PFSK-1 (cell line): Measurements from ENCODE around the gene NHERF2.

Experiments used
- FOXP2 ChIP-seq: optimal IDR thresholded peaks from 2 replicates; pipeline ENCODE3; 2011; ENCODE audit warnings: borderline replicate concordance, control low read depth, inconsistent platforms; ENCODE audit not compliant: insufficient read depth; ENCODE audit errors: extremely low read length, extremely low read depth
- POLR2AphosphoS5 ChIP-seq: IDR thresholded peaks from 2 replicates; pipeline ENCODE4 v1.6.1; 2012; ENCODE audit warnings: low read depth, mild to moderate bottlenecking, control low read depth, low read length, moderate library complexity
- SIN3A ChIP-seq: IDR thresholded peaks from 2 replicates; pipeline ENCODE4 v1.6.1; 2012; ENCODE audit warnings: mild to moderate bottlenecking, low read length, moderate library complexity, borderline replicate concordance; ENCODE audit not compliant: insufficient read depth
- TAF1 ChIP-seq: IDR thresholded peaks from 2 replicates; pipeline ENCODE4 v1.6.1; 2012; ENCODE audit warnings: low read length, control low read depth, borderline replicate concordance; ENCODE audit not compliant: insufficient read depth
- TF ChIP-seq, protein P1 (sequence below), 2 experiments: IDR thresholded peaks; 2 replicates each; pipeline versions ENCODE4 v1.6.1 to v1.8.0; 2011 to 2012; ENCODE audit warnings: low read depth in 2 of 2, low read length in 2 of 2, control low read depth in 1 of 2, inconsistent platforms in 1 of 2, mild to moderate bottlenecking in 1 of 2, moderate library complexity in 1 of 2; ENCODE audit not compliant: insufficient read depth in 1 of 2

DNA sequence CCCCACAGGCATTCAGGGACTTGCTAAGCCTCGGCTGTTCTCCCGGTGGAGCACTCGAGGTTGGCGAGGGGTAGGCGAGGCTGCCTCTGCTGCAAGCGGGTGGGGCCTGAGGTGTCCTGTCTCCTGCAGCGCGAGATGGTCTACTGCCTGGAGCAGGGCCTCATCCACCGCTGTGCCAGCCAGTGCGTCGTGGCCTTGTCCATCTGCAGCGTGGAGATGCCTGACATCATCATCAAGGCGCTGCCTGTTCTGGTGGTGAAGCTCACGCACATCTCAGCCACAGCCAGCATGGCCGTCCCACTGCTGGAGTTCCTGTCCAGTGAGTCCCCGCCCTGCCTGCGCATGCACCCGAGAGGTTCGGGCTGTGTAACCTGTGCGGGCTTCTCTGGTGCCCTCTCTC is 47.4 kb downstream of the NHERF2 start:
- TF ChIP-seq POLR2AphosphoS5 (no peak), SIN3A (no peak), TAF1 (no peak), FOXP2 (no peak)
- TF ChIP-seq, protein P1, sequence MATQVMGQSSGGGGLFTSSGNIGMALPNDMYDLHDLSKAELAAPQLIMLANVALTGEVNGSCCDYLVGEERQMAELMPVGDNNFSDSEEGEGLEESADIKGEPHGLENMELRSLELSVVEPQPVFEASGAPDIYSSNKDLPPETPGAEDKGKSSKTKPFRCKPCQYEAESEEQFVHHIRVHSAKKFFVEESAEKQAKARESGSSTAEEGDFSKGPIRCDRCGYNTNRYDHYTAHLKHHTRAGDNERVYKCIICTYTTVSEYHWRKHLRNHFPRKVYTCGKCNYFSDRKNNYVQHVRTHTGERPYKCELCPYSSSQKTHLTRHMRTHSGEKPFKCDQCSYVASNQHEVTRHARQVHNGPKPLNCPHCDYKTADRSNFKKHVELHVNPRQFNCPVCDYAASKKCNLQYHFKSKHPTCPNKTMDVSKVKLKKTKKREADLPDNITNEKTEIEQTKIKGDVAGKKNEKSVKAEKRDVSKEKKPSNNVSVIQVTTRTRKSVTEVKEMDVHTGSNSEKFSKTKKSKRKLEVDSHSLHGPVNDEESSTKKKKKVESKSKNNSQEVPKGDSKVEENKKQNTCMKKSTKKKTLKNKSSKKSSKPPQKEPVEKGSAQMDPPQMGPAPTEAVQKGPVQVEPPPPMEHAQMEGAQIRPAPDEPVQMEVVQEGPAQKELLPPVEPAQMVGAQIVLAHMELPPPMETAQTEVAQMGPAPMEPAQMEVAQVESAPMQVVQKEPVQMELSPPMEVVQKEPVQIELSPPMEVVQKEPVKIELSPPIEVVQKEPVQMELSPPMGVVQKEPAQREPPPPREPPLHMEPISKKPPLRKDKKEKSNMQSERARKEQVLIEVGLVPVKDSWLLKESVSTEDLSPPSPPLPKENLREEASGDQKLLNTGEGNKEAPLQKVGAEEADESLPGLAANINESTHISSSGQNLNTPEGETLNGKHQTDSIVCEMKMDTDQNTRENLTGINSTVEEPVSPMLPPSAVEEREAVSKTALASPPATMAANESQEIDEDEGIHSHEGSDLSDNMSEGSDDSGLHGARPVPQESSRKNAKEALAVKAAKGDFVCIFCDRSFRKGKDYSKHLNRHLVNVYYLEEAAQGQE (IDR thresholded peaks at IDR 0.05; ENCODE audit: insufficient read depth in 1 of 2, low read depth in 2 of 2, low read length in 2 of 2), result no peak
